ENCODE data around the gene EIF3L.
A peak's percentile ranks its signal among the peaks of the same experiment; 100 is the strongest.

Gene EIF3L

DNA sequence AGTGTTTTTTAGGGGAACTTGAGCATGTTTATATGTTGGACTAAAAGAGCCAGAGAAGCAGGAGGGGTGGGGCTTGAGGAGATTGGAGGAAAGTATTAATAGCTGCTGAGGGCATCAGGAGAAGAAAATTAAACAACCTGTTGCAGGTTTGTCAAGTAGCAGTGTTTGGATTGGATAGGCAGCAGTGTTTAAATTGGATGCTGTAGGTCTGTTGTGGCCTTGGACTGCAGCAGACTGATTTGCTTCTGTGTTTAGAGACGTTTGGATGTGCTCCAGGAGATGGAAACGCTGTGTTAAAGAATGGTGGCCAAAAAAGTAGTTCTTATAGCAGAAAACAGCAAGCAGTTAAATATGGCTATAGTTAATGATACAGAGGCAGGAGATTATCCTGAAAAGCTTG lies 5.7 kb downstream of the EIF3L start:
- DNase-seq (ENCODE audit: low spot score), result no peak

GRCh38 chr22:37855462-37855861 lies 6.2 kb downstream of the EIF3L start:
- DNase-seq (ENCODE audit: low spot score), result no peak

- no peak for DNase-seq (ENCODE audit: low spot score)
These were observed 11.7 kb downstream of the EIF3L start for GRCh38 chr22:37860796-37861421.

GRCh38 chr22:37862570-37863325 lies 13.5 kb downstream of the EIF3L start:
- no peak for DNase-seq (ENCODE audit: low spot score)

DNA sequence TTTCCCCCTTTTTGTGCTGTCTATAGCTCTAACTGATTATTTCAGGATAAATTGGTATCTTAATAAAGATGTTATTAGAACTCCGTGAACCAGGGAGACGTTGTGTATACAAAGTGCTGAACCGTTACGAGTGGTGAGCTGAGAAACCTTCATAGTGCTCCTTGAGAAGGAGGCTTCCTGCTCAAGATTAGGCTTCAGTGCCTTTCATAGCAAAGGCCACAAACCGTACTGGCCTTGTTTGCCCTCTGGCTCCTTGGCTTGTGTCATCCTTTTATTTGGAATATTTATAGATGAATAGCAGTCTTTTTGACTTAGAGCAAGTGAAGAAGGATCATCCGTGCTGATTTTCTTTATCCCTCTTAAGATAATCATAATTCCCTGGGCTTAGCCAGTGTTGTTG lies 16.3 kb downstream of the EIF3L start:
- DNase-seq (ENCODE audit: low spot score), result no peak

DNA sequence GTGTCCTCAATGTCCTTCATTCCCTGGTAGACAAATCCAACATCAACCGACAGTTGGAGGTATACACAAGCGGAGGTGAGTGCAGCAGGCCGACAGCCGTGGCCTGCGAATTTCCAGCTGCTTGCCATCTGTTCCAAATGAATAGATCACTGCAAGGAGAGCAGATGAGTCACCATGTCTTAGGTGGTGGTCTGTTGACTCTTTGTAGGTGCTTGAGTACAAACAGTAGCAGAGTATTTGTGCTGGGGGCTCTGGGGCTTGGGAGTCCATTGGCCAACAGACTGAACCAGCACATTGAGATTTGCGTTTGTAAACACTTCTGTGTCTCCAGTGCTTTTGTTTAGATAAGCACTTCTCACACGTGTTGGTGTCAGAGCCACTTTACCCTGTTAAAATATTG lies 21.1 kb downstream of the EIF3L start:
- DNase-seq (ENCODE audit: low spot score), result no peak

GRCh38 chr22:37880668-37881440 lies 31.6 kb downstream of the EIF3L start:
- DNase-seq (ENCODE audit: low spot score), result peak; percentile 35

GRCh38 chr22:37884420-37884819 lies 35.2 kb downstream of the EIF3L start:
- no peak for DNase-seq (ENCODE audit: low spot score)

GRCh38 chr22:37887584-37888378 lies 38.6 kb downstream of the EIF3L start:
- peak; percentile 69 for DNase-seq (ENCODE audit: low spot score)

- no peak for DNase-seq (ENCODE audit: low spot score)
These were observed 42.7 kb downstream of the EIF3L start for GRCh38 chr22:37891926-37892325.

DNA sequence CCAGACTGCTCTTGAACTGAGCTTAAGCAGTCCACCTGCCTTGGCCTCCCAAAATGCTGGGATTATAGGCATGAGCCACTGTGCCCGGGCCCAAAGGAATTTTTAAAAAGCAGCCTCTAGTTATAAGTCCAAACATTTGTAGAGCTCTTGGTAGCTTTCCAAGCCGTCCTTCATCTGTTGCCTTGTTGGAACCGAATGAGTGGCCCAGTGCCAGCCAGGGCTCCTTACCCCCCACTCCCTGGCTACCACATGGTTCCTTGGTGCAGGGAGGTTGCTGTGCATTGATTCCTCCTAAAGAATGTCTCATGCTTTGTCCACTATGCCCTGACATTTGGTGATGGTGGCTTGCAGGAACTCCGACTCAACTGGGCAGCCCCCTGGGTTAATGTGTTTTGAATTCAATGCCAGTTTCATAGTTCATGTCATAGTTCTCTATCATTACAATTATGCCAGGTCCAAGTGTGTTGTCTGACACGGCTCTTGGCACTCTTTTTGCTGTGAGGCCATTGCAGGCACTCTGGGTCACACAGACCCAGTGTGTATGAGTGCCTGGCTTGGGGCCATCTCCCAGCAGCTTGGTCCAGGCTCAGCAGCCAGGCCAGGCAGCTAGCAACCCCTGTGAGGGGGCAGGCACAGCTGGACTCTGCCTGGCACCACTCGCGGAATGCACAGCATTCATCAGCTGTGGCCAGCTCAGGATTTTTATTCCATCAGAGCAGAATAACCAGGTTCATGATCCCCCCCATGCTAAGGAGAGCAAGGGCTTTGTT lies 43.5 kb downstream of the EIF3L start:
- DNase-seq (ENCODE audit: low spot score), result no peak

DNA sequence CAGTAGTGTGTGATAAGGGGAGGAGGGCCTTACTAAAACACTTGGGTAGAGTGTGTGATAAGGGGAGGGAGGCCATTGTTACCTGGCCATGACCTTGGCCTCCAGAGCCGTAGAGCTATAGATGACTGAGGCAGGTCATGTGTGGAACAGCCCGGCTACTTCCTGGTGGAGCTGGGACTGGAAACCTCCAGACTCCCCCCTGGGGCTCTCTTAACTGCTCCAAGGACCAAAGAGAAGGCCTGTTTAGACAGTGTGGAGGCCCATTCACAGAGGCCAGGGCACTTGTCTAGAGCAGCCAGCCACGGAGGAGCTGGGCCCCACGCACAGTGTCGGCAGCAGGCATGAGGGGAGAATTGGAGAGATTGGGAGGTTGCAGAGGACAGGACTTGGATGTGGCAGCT lies 44.4 kb downstream of the EIF3L start:
- no peak for DNase-seq (ENCODE audit: low spot score)

GRCh38 chr22:37894939-37895670 lies 45.9 kb downstream of the EIF3L start:
- DNase-seq (ENCODE audit: low spot score), result no peak

DNA sequence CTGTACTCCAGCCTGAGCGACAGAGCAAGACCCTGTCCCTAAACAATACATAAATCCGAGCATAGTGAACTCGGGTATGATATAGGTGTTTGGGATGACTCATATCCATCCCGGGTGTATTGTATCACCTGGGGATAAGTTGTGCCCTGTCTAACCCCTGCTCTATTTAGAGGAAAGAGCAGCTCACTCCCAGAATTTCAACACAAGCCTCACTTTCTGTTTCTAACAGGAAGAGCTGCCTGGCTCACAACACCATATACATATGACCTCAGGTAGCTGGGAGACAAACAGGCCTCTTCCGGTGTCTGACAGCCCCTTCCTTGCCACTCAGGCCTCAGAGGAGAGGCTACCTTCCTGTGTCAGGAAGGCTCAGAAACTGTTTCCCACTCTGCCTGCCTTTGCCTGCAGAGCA lies 47.0 kb downstream of the EIF3L start:
- DNase-seq (ENCODE audit: low spot score), result no peak

DNA sequence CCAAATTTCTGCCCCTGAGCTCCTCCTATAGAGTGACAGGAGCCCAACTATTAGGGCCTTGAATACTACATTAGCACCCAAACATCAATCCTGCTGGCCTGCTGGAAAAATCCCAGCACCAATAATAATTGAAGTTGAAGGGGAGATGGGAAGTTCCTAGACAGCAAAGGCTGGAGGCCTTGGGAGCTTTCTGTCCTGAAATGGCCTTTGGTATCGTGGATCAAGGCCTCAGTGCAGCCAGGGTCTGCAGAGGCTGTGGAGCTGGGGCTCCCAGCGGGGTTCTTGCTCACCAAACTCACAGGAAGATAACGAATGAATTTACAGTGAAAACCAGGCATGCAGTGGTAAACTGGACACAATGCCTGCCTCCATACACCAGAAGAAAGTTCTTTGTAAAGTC lies 47.7 kb downstream of the EIF3L start:
- no peak for DNase-seq (ENCODE audit: low spot score)

DNA sequence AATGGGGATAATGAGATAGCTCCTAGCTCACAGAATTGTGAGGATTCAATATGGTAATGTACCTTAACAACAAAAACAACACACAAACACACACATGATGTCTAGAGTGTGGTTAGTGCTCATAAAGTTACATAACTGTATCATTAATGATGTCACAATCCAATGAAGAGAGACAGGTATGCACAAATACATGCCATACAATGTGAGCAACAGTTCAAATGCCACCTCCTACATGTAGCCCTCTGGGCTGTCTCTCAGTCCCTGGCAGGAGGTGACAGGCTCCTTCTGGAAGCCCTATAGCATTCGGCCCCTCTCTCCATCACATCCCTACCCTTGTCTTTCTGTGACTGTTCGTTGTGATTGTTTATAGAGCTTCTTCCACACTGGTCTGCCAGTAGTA lies 48.6 kb downstream of the EIF3L start:
- no peak for DNase-seq (ENCODE audit: low spot score)

- DNase-seq (ENCODE audit: low spot score), result no peak
These were observed 49.4 kb downstream of the EIF3L start for GRCh38 chr22:37898441-37899181.

DNA sequence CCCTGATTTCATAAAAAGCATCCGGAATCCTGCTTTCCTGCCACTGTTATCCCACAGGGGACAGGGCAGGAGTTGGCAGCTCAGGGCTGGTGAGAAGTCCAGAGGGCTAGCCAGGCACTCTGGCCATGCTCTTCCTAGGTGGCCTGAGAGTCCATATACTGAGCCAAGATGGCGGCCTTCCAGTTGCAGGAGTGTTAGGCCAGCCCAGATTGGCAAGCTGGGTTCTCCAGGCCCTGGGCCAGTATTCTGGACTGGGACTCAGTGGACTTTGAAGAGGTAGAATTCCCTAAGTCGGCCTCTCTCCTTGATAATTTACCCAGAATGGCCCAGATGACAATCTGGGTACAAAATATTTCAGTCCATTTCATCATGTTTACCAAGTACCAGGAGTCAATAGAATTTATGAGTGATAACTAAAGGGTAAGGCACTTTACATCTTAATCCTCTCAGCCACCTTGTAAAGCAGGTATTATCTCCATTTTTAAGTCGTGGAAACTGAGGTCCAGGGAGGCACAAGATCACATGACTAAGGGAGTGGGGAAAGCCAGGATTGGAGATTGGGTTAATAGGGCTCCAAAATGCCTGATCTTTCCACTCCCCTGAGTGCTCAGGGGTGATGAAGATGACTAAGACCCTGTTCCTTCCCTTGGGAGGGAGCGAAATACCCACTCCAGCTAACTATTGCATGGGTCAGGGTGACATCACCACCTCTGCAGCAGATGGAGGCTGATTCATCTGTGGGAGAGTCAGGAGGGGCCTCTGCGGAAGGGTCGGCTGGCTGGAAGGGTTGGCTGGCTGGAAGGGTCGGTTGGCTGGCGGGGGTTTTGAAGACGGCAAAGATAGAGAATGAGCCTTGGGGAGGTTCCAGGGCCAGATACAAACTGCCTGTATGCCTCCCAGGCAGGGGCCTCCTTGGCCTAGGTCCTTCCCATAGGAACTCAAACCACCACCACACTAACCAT lies 55.6 kb downstream of the EIF3L start:
- peak; percentile 99 for DNase-seq (ENCODE audit: low spot score)
